HG02840 (cell line): ENCODE data around the gene ZNF181.
"Not testable (repeated sequence)": the region's sequence is repeated elsewhere in the genome, so short reads cannot be mapped to it uniquely, and the experiment has no call there.

Source experiments
- ATAC-seq: cut with Tn5 transposase; IDR thresholded peaks from one replicate; pipeline ENCODE4 v1.9.1; 2021; ENCODE audit warnings: mild to moderate bottlenecking, moderate library complexity, moderate number of reproducible peaks; ENCODE audit not compliant: unreplicated experiment, low FRiP score

ZNF181 gene

DNA sequence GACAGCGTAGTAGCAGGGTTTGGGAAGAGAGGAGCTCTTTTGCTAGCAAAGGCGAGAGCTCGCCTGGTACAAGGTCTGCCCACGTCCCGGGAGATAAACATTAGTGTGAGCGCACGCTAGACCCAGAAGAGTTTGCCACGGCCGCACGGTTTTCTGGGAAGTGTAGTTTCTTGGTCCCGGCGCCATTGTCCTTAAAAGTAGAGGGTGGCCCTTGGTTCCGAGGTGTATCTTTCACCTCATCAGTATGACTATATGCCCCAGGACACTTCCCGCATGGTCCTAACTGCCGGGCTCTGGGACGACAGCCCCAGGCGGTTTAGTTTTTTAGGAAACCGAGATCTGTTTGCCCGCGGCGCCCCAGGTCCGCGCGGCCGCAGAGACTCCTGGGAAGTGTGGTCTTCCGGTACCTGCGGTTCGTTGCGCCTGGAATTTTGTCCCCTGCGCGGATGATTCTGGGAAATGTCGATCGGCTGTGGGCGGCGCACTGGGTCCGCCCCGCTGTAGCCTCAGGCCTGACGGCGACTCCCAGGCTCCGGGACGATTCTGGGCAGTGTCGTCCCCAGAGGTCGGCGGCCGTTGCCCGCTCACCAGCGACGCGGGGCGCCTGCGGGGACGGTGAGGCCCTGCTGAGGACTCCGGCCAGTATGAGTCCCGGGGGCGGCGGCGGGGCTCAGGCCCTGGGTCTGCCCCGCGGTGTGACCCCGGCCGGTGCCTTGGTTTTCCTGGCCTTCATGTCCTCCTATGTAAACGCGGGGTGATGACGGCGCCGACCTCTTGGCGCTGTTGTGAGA is at the start of gene ZNF181:
TSS of gene ZNF181 (plus strand) at position 498 of the 791 bp plus-strand sequence. CDS start 795 bp downstream, outside the sequence.
- peak; percentile 84 for ATAC-seq

DNA sequence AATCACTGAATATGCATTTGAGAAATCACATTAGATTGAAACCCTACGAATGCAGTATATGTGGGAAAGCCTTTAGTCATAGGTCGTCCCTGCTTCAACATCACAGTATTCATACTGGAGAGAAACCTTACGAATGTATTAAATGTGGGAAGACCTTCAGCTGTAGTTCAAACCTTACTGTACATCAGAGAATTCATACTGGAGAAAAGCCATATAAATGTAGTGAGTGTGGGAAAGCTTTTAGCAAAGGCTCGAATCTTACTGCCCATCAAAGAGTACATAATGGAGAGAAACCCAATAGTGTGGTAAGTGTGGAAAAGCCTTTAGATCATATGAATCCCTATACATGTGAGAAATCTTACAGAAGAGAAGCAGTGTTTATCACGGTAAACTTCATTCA is 48.8 kb upstream of the ZNF181 start:
- ATAC-seq: not testable (repeated sequence)

DNA sequence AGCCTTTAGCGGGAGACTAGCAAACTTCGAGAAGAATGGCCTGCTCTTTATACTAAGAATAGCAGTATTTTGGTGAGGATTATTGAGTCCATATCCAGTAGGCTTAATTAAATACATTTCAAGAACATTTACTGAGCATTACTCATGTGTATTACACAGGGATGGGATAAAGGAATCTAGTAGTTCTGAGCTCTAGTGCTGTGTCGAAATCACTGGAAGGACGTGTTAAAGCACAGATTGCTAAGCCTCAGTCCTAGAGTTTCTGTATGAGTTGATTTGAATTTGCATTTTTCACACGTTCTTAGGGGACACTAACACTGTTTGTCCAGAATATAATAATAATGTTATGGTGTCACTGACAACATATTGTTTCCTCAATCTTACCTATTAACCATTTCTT is 47.6 kb upstream of the ZNF181 start:
- no peak for ATAC-seq

DNA sequence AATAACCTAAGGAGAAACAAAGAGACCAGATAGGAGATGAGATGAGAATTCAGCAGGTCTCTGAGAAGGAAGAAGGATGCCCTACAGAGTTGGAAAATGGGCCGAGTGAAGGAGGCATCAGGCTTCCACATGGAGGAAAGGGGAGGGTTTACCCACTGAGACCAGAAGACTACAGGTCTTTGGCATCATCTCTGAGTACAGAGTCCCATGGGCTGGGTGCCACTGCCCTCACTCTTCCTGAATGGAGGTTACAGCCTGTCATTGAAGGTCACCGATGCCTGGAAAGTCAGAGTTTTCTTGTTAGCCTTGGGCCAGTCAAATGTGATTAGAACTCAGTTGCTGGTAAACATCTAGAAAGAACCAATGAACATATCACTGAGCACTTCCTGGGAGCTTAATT is 46.7 kb upstream of the ZNF181 start:
- no peak for ATAC-seq

DNA sequence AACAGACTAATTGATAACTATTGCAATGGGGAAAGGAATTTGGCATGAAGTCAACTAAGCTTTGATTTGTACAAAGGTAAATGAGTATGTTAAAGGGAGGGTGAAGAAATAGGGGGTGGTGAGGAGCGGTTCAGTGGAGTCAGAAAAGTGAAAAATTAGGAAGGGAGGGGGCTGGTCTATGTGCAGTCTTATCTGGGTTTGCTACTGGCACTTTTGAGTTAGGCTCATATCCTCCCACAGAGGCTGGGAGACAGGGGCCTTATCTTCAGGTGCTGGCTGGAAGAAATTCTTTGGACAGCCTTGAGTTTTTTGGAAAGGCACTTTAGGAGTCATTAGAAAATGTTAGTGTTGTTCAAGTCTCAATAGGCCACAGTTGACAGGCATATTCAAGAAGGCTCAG is 45.5 kb upstream of the ZNF181 start:
- no peak for ATAC-seq

DNA sequence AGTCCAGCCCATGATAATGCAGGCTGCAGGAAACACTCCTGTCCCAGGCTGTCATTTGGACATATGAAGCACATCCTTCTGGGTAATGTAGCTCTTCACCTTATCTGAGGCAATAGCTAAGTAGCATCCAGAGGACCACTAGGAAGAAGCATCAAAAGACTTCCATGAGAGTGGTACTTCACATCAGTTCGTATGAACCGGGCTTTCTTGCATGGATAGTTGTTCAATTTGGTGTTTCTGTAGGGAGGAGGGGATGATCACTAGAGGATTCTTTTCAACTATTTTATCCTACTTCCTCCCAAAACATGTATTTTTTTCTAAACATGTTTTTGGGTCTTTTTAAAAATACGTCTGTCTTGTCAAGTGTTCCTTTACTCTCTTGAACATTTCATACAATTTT is 43.7 kb upstream of the ZNF181 start:
- ATAC-seq: no peak

DNA sequence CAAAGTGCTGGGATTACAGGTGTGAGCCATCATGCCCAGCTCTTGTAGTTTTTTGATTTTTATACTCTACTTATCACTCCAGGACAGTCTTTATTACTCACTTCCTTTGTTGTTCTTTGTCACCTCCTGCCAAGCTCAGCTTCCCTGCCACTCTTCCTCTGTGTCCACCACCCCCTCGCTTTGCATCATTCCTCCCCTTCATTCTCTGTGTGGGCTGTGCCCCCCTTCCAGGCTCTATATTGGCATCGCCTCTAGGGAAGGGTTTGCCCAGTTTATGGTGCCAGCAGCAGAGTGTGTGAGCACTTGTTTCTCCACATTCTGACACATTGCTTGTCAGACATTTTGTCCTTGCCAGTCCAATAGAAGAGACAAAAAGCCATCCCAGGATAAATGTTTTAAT is 41.5 kb upstream of the ZNF181 start:
- ATAC-seq: no peak

DNA sequence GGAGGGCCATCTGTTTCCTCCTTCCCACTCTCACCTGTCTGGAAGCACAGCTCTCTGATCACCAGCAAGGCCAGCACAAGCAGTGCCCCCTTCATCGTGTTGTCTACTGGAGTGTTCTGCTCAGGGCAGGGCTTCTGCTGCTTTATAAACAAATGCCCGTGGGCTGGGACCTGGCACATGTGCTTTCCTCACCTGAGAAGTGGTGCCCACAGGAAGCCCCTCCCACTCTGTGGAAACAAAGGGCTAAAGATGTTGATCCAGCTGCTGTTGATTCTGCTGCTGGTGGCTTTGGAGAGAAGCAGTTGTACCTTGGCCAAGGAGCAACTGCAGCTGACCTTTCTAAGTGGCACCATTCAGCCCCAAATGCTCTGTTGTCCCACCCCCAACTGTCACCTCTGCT is 26.4 kb upstream of the ZNF181 start:
- ATAC-seq: no peak

DNA sequence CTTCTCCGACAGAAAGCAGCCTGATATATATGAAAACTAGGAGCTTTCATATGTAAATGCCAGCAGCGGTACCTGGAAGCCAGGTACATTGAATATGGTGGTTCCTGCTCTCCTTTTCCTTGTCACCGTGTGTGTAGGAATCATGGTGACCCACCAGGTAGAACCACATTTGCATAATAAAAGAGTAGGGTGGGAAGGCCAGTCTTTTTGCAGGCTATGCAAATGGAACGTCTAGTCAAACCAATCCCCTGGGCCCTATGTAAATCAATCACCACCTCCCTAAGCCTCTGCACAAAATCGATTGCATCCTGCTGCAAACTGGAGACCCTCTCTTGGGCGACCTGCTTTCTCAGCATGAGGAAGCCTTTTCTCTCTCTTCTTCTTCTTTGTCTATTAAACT is 22.2 kb upstream of the ZNF181 start:
- no peak for ATAC-seq

DNA sequence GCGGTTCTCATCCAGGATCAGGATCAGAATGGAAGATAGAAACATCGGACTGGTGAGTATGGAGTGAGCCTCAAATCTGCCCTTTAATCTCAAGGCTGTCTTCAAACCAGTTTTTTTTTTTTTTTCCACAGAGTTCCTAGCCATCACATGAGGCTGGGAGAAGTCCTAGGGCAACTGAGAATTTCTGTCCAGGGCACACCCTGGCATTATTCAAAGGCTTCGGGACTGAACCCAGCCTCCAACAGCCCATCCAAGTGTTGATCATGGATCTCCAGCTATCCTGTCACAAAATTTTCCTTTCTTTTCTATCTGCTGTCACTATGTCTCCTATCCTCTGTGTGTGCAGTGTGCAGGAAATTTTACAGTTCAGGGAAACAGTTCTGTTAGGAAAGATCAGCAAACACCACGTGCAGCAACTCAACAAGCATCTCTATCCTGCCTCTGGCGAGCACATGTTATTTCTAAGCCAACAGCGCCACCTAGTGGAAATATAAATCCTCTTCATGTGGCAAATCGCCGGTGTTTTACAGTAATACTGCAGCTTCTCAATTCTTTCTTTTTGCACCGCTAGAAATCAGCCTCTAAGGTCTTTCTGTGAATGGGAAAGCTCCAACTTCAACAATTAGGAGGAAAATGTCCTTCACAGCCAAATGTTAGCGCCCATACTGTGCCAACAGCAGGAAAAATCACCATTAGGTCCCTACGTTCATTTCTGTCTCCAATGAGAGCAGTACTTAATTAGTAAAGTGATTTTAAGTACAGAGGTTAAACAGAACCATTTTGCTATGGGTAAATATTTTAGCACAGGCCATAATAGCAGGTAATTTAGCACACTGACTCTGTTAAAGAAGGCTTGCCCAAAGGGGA is 21.4 kb upstream of the ZNF181 start:
- no peak for ATAC-seq

DNA sequence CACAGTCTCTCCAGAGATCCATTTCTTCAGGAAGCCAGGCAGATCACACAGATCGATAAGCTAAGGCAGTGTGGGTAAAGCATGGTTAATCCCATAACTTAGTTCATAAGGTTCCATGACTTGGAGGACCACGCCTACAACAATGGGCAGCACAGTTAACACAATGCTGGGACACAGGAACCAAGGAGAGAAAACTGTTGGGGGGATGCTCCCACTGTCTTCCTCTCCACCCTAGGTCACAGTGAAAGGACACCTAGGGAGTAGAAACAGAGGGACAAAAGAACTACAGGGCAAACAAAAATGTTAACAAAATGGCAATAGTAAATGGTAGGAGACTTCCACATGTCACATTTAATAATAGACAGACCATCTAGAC is 20.8 kb upstream of the ZNF181 start:
- ATAC-seq: no peak

DNA sequence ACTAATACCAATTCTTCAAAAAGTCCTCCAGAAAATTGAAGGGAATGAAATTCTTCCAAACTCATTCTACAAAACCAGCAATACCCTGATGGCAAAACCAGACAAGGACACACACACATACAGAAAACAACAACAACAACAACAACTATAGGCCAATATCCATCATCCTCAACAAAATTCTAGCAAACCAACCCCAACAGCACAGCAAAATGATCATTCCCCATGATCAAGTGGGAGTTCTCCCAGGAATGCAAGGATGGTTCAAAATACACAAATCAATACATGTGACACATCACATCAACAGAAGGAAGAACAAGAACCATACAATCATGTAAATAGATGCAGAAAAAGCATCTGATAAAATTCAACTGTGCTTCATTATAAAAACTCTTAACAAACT is 18.7 kb upstream of the ZNF181 start:
- ATAC-seq: no peak

DNA sequence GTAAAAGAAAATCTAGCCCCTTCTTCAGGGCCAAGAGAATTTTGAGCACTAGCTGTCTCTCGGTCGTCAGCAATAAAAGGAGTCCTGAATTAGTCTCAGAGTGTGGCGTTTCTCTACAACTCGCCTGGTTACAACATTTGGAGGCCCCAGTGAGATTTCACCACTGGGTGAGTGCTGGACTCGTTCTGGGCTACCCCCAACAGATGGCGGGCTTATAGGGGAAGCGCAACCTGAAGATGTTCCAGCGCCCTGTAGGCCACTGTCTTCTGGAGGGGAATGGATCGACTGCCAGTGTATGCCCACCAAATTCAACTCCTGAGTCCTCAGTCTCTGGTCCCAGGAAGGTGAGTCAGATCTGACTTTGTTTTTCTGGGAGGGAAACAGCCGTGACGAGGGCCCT is 11.7 kb upstream of the ZNF181 start:
- no peak for ATAC-seq

DNA sequence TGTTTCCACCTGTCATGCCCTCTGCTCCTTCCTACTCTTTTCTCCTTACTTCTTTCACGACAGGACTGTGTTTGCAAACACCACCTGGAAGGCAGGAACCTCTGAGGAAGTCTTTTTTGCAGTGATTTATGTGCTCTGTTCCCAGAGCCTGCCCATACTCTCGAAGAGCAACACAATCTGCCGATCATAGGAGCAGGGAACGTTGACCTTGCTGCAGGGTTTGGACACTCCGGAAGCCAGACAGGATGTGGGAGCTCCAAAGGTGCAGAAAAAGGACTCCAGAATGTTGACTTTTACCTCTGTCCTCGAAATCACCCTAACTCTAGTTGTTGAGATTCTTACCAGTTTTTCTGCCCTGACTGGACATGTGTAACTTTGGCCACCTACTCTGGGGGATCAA is 8.6 kb upstream of the ZNF181 start:
- no peak for ATAC-seq

DNA sequence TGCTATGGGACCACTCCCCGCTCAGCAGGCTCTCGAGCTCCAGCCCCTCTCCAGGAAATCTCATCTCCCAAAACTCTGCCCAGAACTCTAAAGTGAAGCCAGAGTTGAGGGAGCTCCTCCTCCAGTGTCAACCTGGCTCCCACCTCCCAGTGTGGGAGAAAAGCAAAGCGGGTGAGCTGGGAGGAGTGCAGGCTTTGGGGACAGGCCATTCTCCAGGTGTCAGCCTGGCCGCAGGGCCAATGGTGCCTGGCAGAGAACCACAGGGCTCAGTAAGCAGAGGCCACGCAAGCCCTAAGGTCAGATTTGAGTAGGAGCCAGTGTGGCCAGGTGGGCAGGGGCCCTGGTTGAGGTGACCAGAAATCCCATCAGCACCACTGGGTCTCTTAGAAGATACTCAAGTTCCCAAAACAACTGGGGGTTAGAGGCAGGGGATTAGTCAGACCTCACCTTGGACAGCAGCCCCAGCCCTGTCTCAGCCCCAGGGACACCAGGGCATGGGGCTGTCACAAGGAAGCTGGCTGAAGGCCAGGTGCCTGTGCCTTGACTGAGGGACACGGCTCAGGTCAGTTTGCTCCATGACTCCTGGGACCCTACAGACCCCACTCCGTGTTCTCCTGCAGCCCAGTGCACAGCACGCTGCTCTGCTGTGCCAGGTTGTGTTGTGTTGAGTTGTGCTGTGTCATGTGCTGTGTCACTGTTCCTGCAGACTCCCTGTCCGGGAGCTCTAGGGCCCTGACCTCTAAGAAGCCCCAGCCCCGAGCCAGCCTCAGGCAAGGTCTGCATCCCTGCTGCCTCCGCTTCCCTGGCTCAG is 2.8 kb upstream of the ZNF181 start:
- ATAC-seq: no peak

DNA sequence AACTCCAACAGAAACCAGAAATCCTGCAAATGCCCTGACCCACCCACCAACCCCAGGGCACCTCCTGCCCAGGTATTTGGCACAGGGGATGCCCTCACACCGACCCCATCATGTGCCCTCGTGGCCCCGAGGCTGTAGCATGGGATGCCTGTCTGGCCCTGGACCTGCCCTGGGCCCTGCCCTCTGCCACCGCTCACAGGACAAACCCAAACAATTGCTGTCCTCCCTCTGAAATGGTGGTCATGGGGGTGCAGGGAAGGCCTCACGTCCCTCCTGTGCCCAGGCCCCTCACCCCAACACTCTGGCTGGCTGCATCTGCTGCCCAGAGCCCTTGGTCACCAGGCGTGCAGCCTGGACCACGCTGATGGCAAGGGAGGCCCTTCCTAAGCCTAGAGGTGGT is 2.1 kb upstream of the ZNF181 start:
- ATAC-seq: no peak

DNA sequence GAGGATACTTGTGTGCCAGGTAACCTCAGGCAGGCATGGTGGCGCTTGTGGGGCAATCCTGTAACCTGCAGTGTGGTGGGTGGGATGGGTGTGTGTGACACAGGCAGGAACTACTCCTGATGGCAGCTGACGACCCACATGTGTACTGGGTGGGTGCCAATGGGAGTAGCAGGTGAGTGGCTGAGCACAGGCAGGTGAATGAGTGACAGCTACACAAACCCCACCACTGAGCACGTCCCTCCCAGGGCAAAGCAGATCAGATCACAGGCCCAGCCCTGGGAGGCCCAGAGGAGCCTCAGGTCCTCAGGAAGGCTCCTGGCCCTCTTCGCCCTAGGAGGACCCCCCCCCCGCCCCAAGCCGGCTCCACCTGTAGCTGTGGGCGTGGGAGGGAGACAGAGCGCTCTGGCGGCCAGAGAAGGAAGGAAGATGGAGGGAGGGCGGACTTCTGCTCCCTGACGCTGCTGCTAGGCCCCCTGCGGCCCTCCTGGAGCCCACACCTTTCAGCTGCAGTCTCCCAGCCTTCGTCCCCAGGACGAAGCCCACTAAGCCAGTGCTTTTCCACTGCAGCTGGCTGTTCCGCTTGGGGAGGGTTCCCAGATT is 1.3 kb upstream of the ZNF181 start:
- no peak for ATAC-seq

DNA sequence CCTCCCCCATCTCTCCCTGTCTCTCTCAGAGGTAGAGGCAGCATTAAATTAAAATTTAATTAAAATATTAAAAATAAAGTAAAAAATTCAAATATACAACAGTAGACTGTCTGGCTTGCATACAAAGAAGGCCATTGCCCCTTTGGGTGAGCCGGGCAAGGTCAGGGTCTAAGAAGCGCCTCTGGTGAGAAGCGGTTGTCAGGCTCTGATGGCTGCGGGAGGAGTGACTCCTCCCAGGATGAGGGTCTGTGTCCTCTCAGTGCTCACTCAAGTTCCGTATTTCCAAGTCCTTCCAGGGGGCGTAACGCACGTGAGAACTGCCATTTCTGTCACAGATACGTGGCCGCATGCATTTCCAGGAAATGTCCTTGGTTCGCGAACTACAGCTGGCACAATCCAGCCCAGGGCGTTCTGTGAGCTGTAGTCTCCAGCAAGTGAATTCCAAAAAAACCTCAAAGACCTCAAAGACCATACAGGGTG is 737 bp upstream of the ZNF181 start:
- peak; percentile 14 for ATAC-seq

DNA sequence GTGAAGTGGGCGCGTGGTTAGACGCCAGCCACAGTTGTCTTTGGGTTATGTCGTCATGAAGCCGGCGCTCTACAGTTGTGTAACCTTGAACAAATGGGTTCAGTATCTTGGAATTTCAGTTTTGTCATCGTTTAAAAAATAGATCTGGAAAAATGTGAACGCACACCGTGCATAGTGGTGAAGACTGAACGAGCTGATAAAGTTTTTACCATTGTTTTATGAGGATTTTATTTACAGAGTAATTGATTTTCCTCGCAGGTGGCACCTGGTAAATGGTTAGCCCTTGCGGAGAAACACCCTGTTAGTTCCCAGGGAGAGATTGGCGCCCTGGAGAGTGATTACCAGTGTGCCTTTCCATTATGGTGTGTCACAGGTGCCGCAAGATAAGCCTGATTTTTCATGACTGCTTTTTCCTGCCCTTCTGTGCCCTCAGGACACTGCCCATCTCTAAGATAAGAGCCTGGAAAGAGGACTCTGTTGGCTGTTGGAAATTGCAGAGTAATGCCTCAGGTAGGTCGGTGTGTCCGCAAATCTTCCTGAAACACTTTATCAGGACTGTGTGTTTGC is 577 bp downstream of the ZNF181 start:
- ATAC-seq: no peak
